Chondrocyte (in vitro differentiated cells): ENCODE measurements around the gene TCP1. TPM values are rescaled to one million over a fixed set of nuclear protein-coding genes. Genes with fewer than 3 reads are reported as not detected.

Experiments
- DNase-seq: peaks from one replicate; pipeline ENCODE4 v3.0.0; 2021; ENCODE audit warnings: mixed read lengths, low spot score
- H3K27ac Mint-ChIP-seq: one replicate; pipeline ENCODE4 v1.8.0; 2021; ENCODE audit warnings: mild to moderate bottlenecking, moderate library complexity, mixed read lengths; ENCODE audit not compliant: unreplicated experiment
- H3K27me3 Mint-ChIP-seq: 2 replicates; pipeline ENCODE4 v1.8.0; 2021; ENCODE audit warnings: low read depth, mixed read lengths
- H3K36me3 Mint-ChIP-seq: 2 replicates; pipeline ENCODE4 v1.8.0; 2021; ENCODE audit warnings: low read depth, mixed read lengths
- H3K4me1 Mint-ChIP-seq: 2 replicates; pipeline ENCODE4 v1.8.0; 2021; ENCODE audit warnings: low read depth, mild to moderate bottlenecking, mixed read lengths
- H3K4me3 Mint-ChIP-seq: one replicate; pipeline ENCODE4 v1.8.0; 2021; ENCODE audit warnings: mild to moderate bottlenecking, moderate library complexity, mixed read lengths; ENCODE audit not compliant: unreplicated experiment
- H3K9me3 Mint-ChIP-seq: 2 replicates; pipeline ENCODE4 v1.8.0; 2021; ENCODE audit warnings: low read depth, mixed read lengths
- total RNA-seq: library from RNA; stranded (reverse); gene quantifications from 3 replicates; pipeline ENCODE4 v1.2.1, GENCODE V29; 2021
- TF ChIP-seq, protein P1 (sequence below): fragments of 200-600 bp; sonication (generic); IDR thresholded peaks from 2 replicates; pipeline ENCODE4 v1.5.0; 2021; ENCODE audit warnings: antibody characterized with exemption, mild to moderate bottlenecking, moderate library complexity

Gene TCP1
- total RNA-seq, 1 donor from 2014 or later, result 175 TPM

DNA sequence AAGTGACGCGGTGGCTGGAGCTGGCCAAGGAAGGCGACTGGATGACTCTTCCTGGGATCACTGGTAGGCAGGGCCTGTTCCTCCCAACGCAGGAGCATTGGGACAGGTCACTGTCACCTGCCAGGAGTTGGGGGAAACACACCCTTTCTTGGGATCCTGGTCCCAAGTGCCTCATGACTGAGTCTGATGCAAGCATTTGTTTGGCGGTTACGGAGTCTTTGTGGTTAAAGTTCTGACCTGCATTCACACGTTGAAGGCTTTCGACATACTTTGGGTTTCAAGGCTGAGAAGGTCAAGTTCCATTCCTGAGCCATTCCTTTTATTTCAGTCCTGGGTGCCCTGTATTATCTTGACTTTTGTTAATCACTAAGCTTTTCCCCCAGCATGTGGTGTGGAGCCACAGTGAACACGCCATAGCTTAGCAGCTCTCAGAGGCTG, 16.6 kb upstream of the TCP1 start:
- TF ChIP-seq, protein P1, sequence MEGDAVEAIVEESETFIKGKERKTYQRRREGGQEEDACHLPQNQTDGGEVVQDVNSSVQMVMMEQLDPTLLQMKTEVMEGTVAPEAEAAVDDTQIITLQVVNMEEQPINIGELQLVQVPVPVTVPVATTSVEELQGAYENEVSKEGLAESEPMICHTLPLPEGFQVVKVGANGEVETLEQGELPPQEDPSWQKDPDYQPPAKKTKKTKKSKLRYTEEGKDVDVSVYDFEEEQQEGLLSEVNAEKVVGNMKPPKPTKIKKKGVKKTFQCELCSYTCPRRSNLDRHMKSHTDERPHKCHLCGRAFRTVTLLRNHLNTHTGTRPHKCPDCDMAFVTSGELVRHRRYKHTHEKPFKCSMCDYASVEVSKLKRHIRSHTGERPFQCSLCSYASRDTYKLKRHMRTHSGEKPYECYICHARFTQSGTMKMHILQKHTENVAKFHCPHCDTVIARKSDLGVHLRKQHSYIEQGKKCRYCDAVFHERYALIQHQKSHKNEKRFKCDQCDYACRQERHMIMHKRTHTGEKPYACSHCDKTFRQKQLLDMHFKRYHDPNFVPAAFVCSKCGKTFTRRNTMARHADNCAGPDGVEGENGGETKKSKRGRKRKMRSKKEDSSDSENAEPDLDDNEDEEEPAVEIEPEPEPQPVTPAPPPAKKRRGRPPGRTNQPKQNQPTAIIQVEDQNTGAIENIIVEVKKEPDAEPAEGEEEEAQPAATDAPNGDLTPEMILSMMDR, result no peak
- Mint-ChIP-seq H3K4me3 (no peak overlapping the region), H3K27me3 (no peaks in the 10 kb centered on the region)

DNA sequence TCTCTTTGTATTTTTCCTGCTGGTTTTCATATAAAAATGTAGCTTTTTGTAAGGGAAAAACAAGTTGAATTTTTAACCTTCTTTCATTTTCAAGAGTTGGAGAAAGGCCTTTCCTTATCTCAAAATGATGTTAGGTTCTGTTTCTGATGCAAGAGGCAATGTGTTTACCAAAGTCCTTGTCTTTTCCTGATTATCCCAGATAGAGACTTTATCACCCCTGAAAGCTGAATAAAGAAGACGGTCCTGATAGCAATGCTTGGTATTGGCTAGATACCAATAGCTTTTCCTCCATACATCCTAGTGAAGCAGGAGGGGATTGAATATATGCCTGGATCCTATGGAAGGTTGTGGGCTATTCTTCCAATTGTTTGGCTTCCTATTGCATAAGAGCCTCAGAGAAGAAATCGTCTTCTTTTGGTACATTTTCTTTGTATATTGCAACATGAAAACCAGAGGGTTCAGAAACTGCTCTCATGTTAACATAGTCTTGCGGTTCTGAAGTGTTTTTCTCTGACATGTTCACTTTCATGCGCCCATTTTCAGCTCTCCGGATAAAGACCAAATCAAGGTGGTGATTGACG, 16.1 kb upstream of the TCP1 start:
- TF ChIP-seq, protein P1, result no peak
- Mint-ChIP-seq H3K27ac (no peak overlapping the region), H3K36me3 (no peaks in the 10 kb centered on the region), H3K9me3 (no peaks in the 10 kb centered on the region), H3K4me3 (no peak overlapping the region), H3K4me1 (no peaks in the 10 kb centered on the region), H3K27me3 (no peaks in the 10 kb centered on the region)
- DNase-seq, result no peak

More for the DNA sequence above, 16.6 kb upstream of the TCP1 start:
- Mint-ChIP-seq H3K4me1 (no peaks in the 10 kb centered on the region), H3K9me3 (no peaks in the 10 kb centered on the region), H3K27ac (no peak overlapping the region), H3K36me3 (no peaks in the 10 kb centered on the region)
- DNase-seq, result no peak

DNA sequence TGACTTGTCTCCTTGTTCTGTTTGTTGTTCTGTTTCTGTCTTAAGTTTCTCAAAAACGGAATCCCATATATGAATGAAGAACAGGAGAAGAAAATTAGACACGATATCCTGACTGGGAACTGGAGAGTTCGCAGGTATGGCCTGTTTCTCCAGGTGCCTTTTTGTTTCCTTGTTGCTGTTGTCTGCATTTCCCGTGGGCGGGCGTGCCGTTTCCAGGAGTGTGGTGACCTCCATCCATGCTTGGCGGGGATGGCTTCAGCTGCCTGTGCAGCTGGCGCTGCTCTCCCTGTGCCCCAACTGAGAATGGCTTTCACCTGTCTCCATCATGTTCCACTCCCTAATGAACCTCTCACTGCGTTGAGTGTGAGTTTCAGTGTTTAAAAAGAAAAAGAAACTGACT, 15.1 kb upstream of the TCP1 start:
- Mint-ChIP-seq H3K27ac (no peak overlapping the region), H3K9me3 (no peaks in the 10 kb centered on the region), H3K4me3 (no peak overlapping the region), H3K4me1 (no peaks in the 10 kb centered on the region), H3K36me3 (peaks cover under 1% of the 10 kb centered on the region), H3K27me3 (no peaks in the 10 kb centered on the region)
- no peak for DNase-seq
- TF ChIP-seq, protein P1, result no peak

DNA sequence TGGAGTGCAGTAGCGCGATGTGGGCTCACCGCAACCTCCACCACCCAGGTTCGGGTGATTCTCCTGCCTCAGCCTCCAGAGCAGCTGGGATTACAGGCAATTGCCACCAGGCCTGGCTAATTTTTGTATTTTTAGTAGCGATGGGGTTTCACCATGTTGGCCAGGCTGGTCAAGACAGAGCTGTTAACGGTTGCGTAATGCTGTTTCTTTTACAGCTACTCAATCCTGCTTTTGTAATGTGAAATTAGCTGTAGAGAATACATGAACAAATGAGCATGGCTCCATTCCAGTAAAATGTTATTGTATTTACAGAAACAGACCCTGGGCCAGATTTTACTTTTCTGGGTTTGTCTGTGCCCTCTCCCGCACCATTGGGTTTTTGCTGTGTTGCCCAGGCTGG, 12.5 kb upstream of the TCP1 start:
- no peaks in the 10 kb centered on the region for H3K9me3 Mint-ChIP-seq
- DNase-seq, result no peak
- H3K27ac Mint-ChIP-seq, result no peak overlapping the region
- TF ChIP-seq, protein P1, result no peak
- no peaks in the 10 kb centered on the region for H3K27me3 Mint-ChIP-seq
- H3K4me1 Mint-ChIP-seq, result no peaks in the 10 kb centered on the region
- peaks cover 20% of the 10 kb centered on the region for H3K36me3 Mint-ChIP-seq
- no peak overlapping the region for H3K4me3 Mint-ChIP-seq

DNA sequence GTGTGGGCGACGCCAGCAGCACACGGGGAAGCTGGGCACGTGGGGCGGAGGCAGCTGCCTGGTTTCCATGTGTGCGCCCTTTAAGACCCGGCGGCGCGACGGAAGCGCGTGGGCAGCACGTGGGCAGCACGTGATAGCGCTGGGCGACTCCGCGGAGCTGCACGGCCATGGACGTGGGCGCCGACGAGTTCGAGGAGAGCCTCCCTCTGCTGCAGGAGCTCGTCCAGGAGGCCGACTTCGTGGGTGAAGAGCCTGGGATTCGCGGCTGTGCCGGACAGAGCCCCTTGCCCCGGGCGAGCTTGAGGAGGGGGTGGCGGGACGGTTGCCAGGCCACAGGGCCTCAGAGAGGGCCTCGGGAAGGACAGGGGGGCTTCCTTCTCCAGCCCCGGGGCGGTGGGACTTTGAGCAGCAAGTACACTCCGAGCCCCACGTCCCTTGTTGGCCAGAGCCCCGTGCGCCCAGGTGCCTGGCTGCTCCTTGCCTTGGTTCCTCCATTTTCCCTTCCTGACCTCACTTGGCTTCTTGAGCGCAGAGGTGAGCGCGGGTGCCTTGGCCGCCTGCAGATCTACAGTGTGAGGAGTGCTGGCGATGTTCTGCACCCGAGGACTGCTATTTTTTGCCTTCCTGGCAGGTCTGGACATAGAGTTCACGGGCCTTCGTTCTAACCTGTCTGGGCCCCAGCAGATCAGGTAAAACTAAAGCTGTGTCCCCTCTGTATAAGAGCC, 10.9 kb upstream of the TCP1 start, which contains the start of gene PNLDC1:
TSS of gene PNLDC1 (plus strand) at position 136 of the 725 bp plus-strand sequence. CDS start at position 168, 32 bp downstream.
- DNase-seq, result no peak
- Mint-ChIP-seq H3K27me3 (no peaks in the 10 kb centered on the region), H3K4me3 (no peak within 1 kb of the TSS), H3K36me3 (peaks cover 20% of the 10 kb centered on the region), H3K4me1 (no peaks in the 10 kb centered on the region), H3K9me3 (no peaks in the 10 kb centered on the region), H3K27ac (no peak within 1 kb of the TSS)
- TF ChIP-seq, protein P1, result no peak
